Measurements from ENCODE around the gene SPRY4. TPM values are rescaled to one million over a fixed set of nuclear protein-coding genes. Genes with fewer than 3 reads are reported as not detected.

SPRY4 gene
- total and polyA plus RNA-seq, 2 of the 8 experiments (the other 6 are each of a cell fraction or from before 2014, with no cell fraction given), result 59.1 to 113 TPM

DNA sequence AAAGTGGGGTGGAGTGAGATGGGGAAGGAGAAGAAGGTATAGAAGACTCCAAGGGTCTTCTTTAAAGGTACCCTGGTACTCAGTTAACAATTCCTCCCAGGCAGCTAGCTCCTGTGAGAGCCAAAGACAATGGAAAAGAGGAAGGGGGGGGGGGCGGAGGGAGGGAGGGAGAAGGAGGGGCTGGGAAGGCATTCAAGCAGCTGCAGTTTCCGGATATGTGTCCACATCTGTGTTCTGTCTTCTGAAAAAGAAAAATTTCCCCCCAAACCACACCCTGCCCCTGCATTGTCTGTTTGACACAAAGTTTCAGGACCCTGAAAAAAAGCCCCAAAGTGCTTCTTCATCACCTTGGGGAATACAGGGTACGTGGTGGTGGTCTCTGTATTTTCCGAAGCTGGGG, 11.1 kb downstream of the SPRY4 start:
- H3K9ac ChIP-seq (replicated peaks in 1 of 4; ENCODE audit: extremely low read depth in 1 of 4, low read depth in 3 of 4, low read length in 3 of 4), result no peak overlapping the region
- no peak for DNase-seq (ENCODE audit: low read depth in 1 of 2, low spot score in 2 of 2)
- H2AFZ ChIP-seq (ENCODE audit: low read length), result no peak overlapping the region
- H3K27ac ChIP-seq (ENCODE audit: low read depth, low read length), result no peak overlapping the region
- no peak overlapping the region for H3K23ac ChIP-seq (ENCODE audit: insufficient read length)
- H3K56ac ChIP-seq (replicated peaks; ENCODE audit: insufficient read length, low read depth, low read length), result no peak overlapping the region
- ChIA-PET CTCF (ENCODE audit: partially characterized antibody) (interaction anchor here (1.1 to 2.7 kb wide), 3 partner anchors 10 to 170 kb away, joined by 3 to 9 read pairs (median 5); no protein-coding TSS in a partner anchor), POLR2A (ENCODE audit: partially characterized antibody) (interaction anchor here (0.8 to 2.6 kb wide), 4 partner anchors 10 to 43 kb away, joined by 3 to 14 read pairs (median 4); partner anchors contain the start of gene SPRY4)
- no peak overlapping the region for H3K4ac ChIP-seq (replicated peaks; ENCODE audit: insufficient read length, low read depth, low read length)
- no peak overlapping the region for H4K5ac ChIP-seq (ENCODE audit: insufficient read length, low read depth, low read length)
- H2AK5ac ChIP-seq (ENCODE audit: low read depth, low read length), result no peak overlapping the region
- 92% methylated on average over 2 of the region's 4 CpGs; no CpG with 5 or more reads in 1 of the 2 experiments for WGBS, 2 experiments (ENCODE audit: extremely low coverage in 1 of 2, insufficient coverage in 1 of 2, insufficient read length in 1 of 2, insufficient replicate concordance in 2 of 2, low coverage in 1 of 2, low lambda C conversion rate in 2 of 2, missing lambda C conversion rate in 1 of 2)
- H4K20me1 ChIP-seq (replicated peaks in 1 of 2; ENCODE audit: control insufficient read depth in 1 of 2, insufficient read depth in 2 of 2, low read length in 2 of 2), result peaks cover 37 to 52% of the 10 kb centered on the region in 2 experiments
- no peak overlapping the region for H2BK20ac ChIP-seq (ENCODE audit: low read length)
- H3K14ac ChIP-seq (ENCODE audit: insufficient read length), result no peak overlapping the region
- H3K18ac ChIP-seq (ENCODE audit: extremely low read depth, low read length), result no peak overlapping the region
- peaks cover 21% of the 10 kb centered on the region for H3K79me1 ChIP-seq (ENCODE audit: low read depth, low read length)
- peaks cover 17 to 65% (median 43%) of the 10 kb centered on the region in 4 experiments for H3K36me3 ChIP-seq (ENCODE audit: control insufficient read depth in 2 of 4, insufficient read depth in 4 of 4, low read length in 3 of 4)
- no peak overlapping the region for H2BK15ac ChIP-seq (ENCODE audit: low read length)
- peaks cover 2 to 25% (median 11%) of the 10 kb centered on the region in 4 experiments for H3K4me1 ChIP-seq (replicated peaks in 1 of 4; ENCODE audit: control insufficient read depth in 3 of 4, insufficient read depth in 4 of 4, low read length in 3 of 4)
- FAIRE-seq, result no peak
- H3K27me3 ChIP-seq (replicated peaks in 1 of 4; ENCODE audit: control insufficient read depth in 3 of 4, extremely low read depth in 1 of 4, insufficient read depth in 3 of 4, low read length in 3 of 4), result no peaks in the 10 kb centered on the region
- no peak for TF ChIP-seq GTF2F1 (IDR thresholded peaks at IDR 0.05; ENCODE audit: borderline replicate concordance, low read depth, low read length)
- TF ChIP-seq POLR2AphosphoS5 (IDR thresholded peaks at IDR 0.05; ENCODE audit: low read depth, low read length), result no peak
- TF ChIP-seq ZNF274 (IDR thresholded peaks at IDR 0.05; ENCODE audit: borderline replicate concordance, extremely low read depth, low read length), result no peak
- no peak for TF ChIP-seq SP4 (IDR thresholded peaks at IDR 0.05; ENCODE audit: low read length)
- TF ChIP-seq RAD21 (IDR thresholded peaks at IDR 0.05 in 1 of 2, conservative IDR thresholded peaks at IDR 0.05 in 1 of 2; ENCODE audit: low read depth in 2 of 2, low read length in 2 of 2), result no peak
- TF ChIP-seq KDM5A (IDR thresholded peaks at IDR 0.05; ENCODE audit: low read length), result no peak
- no peak for TF ChIP-seq HDAC6 (IDR thresholded peaks at IDR 0.05; ENCODE audit: low read depth, low read length)
- no peak for TF ChIP-seq SAP30 (IDR thresholded peaks at IDR 0.05; ENCODE audit: insufficient read depth, insufficient replicate concordance, low read length)
- no peak for TF ChIP-seq TBP (IDR thresholded peaks at IDR 0.05; ENCODE audit: low read depth, low read length)
- H3K9me3 ChIP-seq (ENCODE audit: insufficient read depth in 2 of 2, low read depth in 1 of 2, low read length in 1 of 2), result no peaks in the 10 kb centered on the region
- no peaks in the 10 kb centered on the region; the same call in 1 of the 2 replicates for H3K23me2 ChIP-seq (ENCODE audit: low read depth, low read length)
- no peak overlapping the region for H4K91ac ChIP-seq (replicated peaks; ENCODE audit: insufficient read length, low read length)
- peaks cover 37 to 95% of the 10 kb centered on the region in 2 experiments for H3K79me2 ChIP-seq (ENCODE audit: control insufficient read depth in 1 of 2, insufficient read depth in 2 of 2, low read length in 2 of 2)
- no peak overlapping the region for H4K8ac ChIP-seq (ENCODE audit: extremely low read depth, insufficient read depth, low read length)
- no peak overlapping the region for H3K4me2 ChIP-seq (ENCODE audit: insufficient read depth in 1 of 2, low read depth in 2 of 2, low read length in 2 of 2)
- H2BK12ac ChIP-seq (ENCODE audit: low read depth, low read length), result no peak overlapping the region
- no peak overlapping the region for H2BK120ac ChIP-seq (replicated peaks; ENCODE audit: low read depth, low read length)
- H2BK5ac ChIP-seq (ENCODE audit: low read depth, low read length), result no peak overlapping the region
- H3K4me3 ChIP-seq (ENCODE audit: extremely low read depth in 1 of 4, insufficient read depth in 2 of 4, low read depth in 3 of 4, low read length in 4 of 4), result no peak overlapping the region

Measured in H1 (cell line).